IMR-90 (cell line): ENCODE data around the gene ITGB2. TPM values are rescaled to one million over a fixed set of nuclear protein-coding genes. Genes with fewer than 3 reads are reported as not detected.

ENCODE experiments used
- ATAC-seq: fragments of 200-7000 bp; cut with Tn5 transposase; 2 replicates; pipeline ENCODE4 v1.9.1; 2020; ENCODE audit warnings: low read depth, mild to moderate bottlenecking, moderate library complexity
- BruUV-seq: library from RNA; stranded (reverse); fragments of 400-500 nt; replicated peaks from 2 replicates; lab custom pipeline; 2021; lab: Mats Ljungman, UMichigan
- CTCF ChIA-PET: fragments of 300-600 bp; formaldehyde crosslinking; extraction: SDS; loops from one replicate; lab custom pipeline; 2021; ENCODE audit warnings: antibody characterized with exemption; lab: Yijun Ruan, JAX
- POLR2A ChIA-PET: fragments of 300-600 bp; sonication (Branson Sonifier 250); formaldehyde crosslinking; loops from one replicate; lab custom pipeline; 2022; ENCODE audit warnings: antibody characterized with exemption; ENCODE audit not compliant: unreplicated experiment; lab: Charles Lee
- DNase-seq: peaks from one replicate; pipeline ENCODE4 v3.0.0; 2013
- H2AFZ ChIP-seq: replicated peaks from 2 replicates; pipeline ENCODE3; 2013; ENCODE audit warnings: low read length, mild to moderate bottlenecking; ENCODE audit not compliant: poor library complexity
- H2AK5ac ChIP-seq: 2 replicates; pipeline ENCODE4 v1.6.1; 2013; ENCODE audit warnings: low read depth, low read length, inconsistent platforms
- H2AK9ac ChIP-seq: replicated peaks from 2 replicates; pipeline ENCODE3; 2013; ENCODE audit warnings: mild to moderate bottlenecking, low read depth, low read length, moderate library complexity; ENCODE audit not compliant: poor library complexity
- H2BK120ac ChIP-seq: 2 replicates; pipeline ENCODE4 v1.6.1; 2013; ENCODE audit warnings: low read depth, low read length, inconsistent platforms
- H2BK15ac ChIP-seq: 3 replicates; pipeline ENCODE4 v1.6.1; 2013; ENCODE audit warnings: low read depth, low read length, inconsistent platforms
- H2BK20ac ChIP-seq: 2 replicates; pipeline ENCODE4 v1.6.1; 2013; ENCODE audit warnings: low read depth, mild to moderate bottlenecking, inconsistent platforms, low read length, moderate library complexity
- H2BK5ac ChIP-seq: 2 replicates; pipeline ENCODE4 v1.6.1; 2013; ENCODE audit warnings: mild to moderate bottlenecking, low read depth, low read length, inconsistent platforms; ENCODE audit not compliant: poor library complexity, severe bottlenecking
- H3K14ac ChIP-seq: replicated peaks from 2 replicates; pipeline ENCODE4 v1.6.1; 2013; ENCODE audit warnings: low read depth, low read length, inconsistent platforms
- H3K18ac ChIP-seq: 2 replicates; pipeline ENCODE4 v1.6.1; 2013; ENCODE audit warnings: low read depth, low read length, control low read depth
- H3K23ac ChIP-seq: 2 replicates; pipeline ENCODE4 v1.6.1; 2013; ENCODE audit warnings: low read depth, low read length, inconsistent platforms
- H3K27ac ChIP-seq: 2 replicates; pipeline ENCODE4 v1.5.1; 2013; ENCODE audit warnings: mild to moderate bottlenecking, control low read depth, low read length; ENCODE audit not compliant: insufficient read depth
- H3K27me3 ChIP-seq: 2 replicates; pipeline ENCODE4 v1.6.1; 2013; ENCODE audit warnings: low read length; ENCODE audit not compliant: control insufficient read depth, insufficient read depth
- H3K36me3 ChIP-seq: 2 replicates; pipeline ENCODE4 v1.6.1; 2013; ENCODE audit warnings: low read length, mixed read lengths; ENCODE audit not compliant: control insufficient read depth, insufficient read depth
- H3K4ac ChIP-seq: 2 replicates; pipeline ENCODE4 v1.6.1; 2013; ENCODE audit warnings: low read depth, low read length, inconsistent platforms
- H3K4me1 ChIP-seq: 2 replicates; pipeline ENCODE4 v1.6.1; 2013; ENCODE audit warnings: low read length, mixed read lengths; ENCODE audit not compliant: control insufficient read depth, insufficient read depth
- H3K4me2 ChIP-seq: 2 replicates; pipeline ENCODE4 v1.6.1; 2013; ENCODE audit warnings: low read depth, mild to moderate bottlenecking, control low read depth, low read length, moderate library complexity
- H3K4me3 ChIP-seq: 2 replicates; pipeline ENCODE4 v1.5.1; 2013; ENCODE audit warnings: low read depth, mild to moderate bottlenecking, control low read depth, low read length, moderate library complexity; ENCODE audit not compliant: insufficient read depth
- H3K56ac ChIP-seq: 2 replicates; pipeline ENCODE4 v1.6.1; 2013; ENCODE audit warnings: low read length, inconsistent platforms; ENCODE audit not compliant: insufficient read depth; ENCODE audit errors: extremely low read depth
- H3K79me1 ChIP-seq, 2 experiments: 2 replicates each; pipeline ENCODE4 v1.6.1; 2013; ENCODE audit warnings: low read length in 2 of 2, inconsistent platforms in 1 of 2, low read depth in 1 of 2
- H3K9ac ChIP-seq: 2 replicates; pipeline ENCODE4 v1.6.1; 2013; ENCODE audit warnings: low read depth, low read length, control low read depth
- H3K9me1 ChIP-seq: 2 replicates; pipeline ENCODE4 v1.6.1; 2013; ENCODE audit warnings: low read length, inconsistent platforms; ENCODE audit not compliant: insufficient read depth
- H3K9me3 ChIP-seq: 2 replicates; pipeline ENCODE4 v1.6.1; 2013; ENCODE audit warnings: low read length; ENCODE audit not compliant: control insufficient read depth, insufficient read depth
- H4K20me1 ChIP-seq: 2 replicates; pipeline ENCODE4 v1.6.1; 2013; ENCODE audit warnings: low read length, inconsistent platforms; ENCODE audit not compliant: insufficient read depth
- H4K5ac ChIP-seq: 2 replicates; pipeline ENCODE4 v1.6.1; 2013; ENCODE audit warnings: mild to moderate bottlenecking, low read depth, low read length, control low read depth
- H4K8ac ChIP-seq, 2 experiments: 2 replicates each; pipeline ENCODE4 v1.6.1; 2013; ENCODE audit warnings: low read depth in 2 of 2, low read length in 2 of 2, control low read depth in 1 of 2, inconsistent platforms in 1 of 2
- H4K91ac ChIP-seq: 2 replicates; pipeline ENCODE4 v1.6.1; 2013; ENCODE audit warnings: low read depth, low read length, inconsistent platforms; ENCODE audit not compliant: insufficient read depth
- CEBPB ChIP-seq: IDR thresholded peaks from 2 replicates; pipeline ENCODE4 v1.6.1; 2012; ENCODE audit warnings: low read depth, low read length, improper control_type of control experiment
- MAFK ChIP-seq: IDR thresholded peaks from 2 replicates; pipeline ENCODE4 v1.6.1; 2012; ENCODE audit warnings: low read depth, low read length, improper control_type of control experiment
- SMC3 ChIP-seq: fragments of 150-350 bp; IDR thresholded peaks from 2 replicates; pipeline ENCODE4 v1.6.1; 2016; ENCODE audit warnings: low read depth, mild to moderate bottlenecking, antibody characterized with exemption, low read length, moderate library complexity
- WGBS, 2 experiments: methylation state at CpG; one replicate each; pipeline versions ENCODE4 v1.1.5 to v1.1.7; 2013; ENCODE audit warnings: missing lambda C conversion rate in 2 of 2; ENCODE audit not compliant: insufficient read length in 1 of 2; ENCODE audit errors: extremely low coverage in 2 of 2; 5-methylcytosine and 5-hydroxymethylcytosine counted together
- dilution Hi-C: fragments of 300-500 bp; cut with HindIII; formaldehyde crosslinking; loops from one replicate; pipeline ENCODE4 v1.14.3; 2018; ENCODE audit warnings: low sequenced_read_pairs; ENCODE audit not compliant: unreplicated experiment
- in situ Hi-C: fragments of 300-500 bp; cut with MboI; formaldehyde crosslinking; loops from 3 replicates; pipeline ENCODE4 v1.14.3; 2019; ENCODE audit warnings: low sequenced_read_pairs, inconsistent platforms, mixed read lengths
- intact Hi-C: fragments of 100-400 bp; cut with micrococcal nuclease; formaldehyde crosslinking; loops from 2 replicates; pipeline ENCODE4 v1.10.0; 2022
- polyA plus RNA-seq, 3 experiments: library from polyadenylated mRNA; depleted of rRNA; stranded (reverse); fragments of >200 nt; gene quantifications; 2 replicates each; pipeline ENCODE4 v1.2.3, GENCODE V29; 2012; ENCODE audit warnings: low replicate concordance in 1 of 3
- total RNA-seq: library from RNA; depleted of rRNA; stranded (reverse); fragments of >200 nt; gene quantifications from 2 replicates; pipeline ENCODE4 v1.2.3, GENCODE V29; 2012

Gene ITGB2
- total and polyA plus RNA-seq, 2 of the 4 experiments (the other 2 are of a cell fraction), result 0.14 TPM; not detected in 1

- peaks cover 72% of the 10 kb centered on the region for H3K36me3 ChIP-seq
- intact Hi-C loops, result no loop called here
- WGBS, 2 experiments, result 95% methylated on average over 19 of the region's 31 CpGs; no CpG with 5 or more reads in 1 of the 2 experiments
- peaks cover 67% of the 10 kb centered on the region for H4K20me1 ChIP-seq
- no peak overlapping the region for H3K9ac ChIP-seq
- H2AK9ac ChIP-seq, result no peak overlapping the region
- no peak overlapping the region for H2BK5ac ChIP-seq
- no peak overlapping the region for H3K14ac ChIP-seq
- CTCF ChIA-PET, result no interaction called here
- ATAC-seq (no peak), DNase-seq (no peak)
- peaks cover 5% of the 10 kb centered on the region; the same call in 1 of the 2 replicates for H3K9me1 ChIP-seq
- no peak overlapping the region for H3K56ac ChIP-seq
- H4K91ac ChIP-seq, result no peak overlapping the region
- no peak overlapping the region for H4K5ac ChIP-seq
- in situ Hi-C loops, result no loop called here
- no peak overlapping the region for H3K4me2 ChIP-seq
- dilution Hi-C loops, result no loop called here
- H3K4me3 ChIP-seq, result no peak overlapping the region
- no peaks in the 10 kb centered on the region for H3K27me3 ChIP-seq
- no peak overlapping the region for H2AFZ ChIP-seq
- H2BK120ac ChIP-seq, result no peak overlapping the region
- H2AK5ac ChIP-seq, result no peak overlapping the region
- no peak overlapping the region for H2BK15ac ChIP-seq
- H3K4ac ChIP-seq, result no peak overlapping the region
- H4K8ac ChIP-seq, result no peak overlapping the region
- no peaks in the 10 kb centered on the region for H3K4me1 ChIP-seq
- no peak overlapping the region for H3K23ac ChIP-seq
- no peak overlapping the region for H3K27ac ChIP-seq
- no peaks in the 10 kb centered on the region for H3K9me3 ChIP-seq
- H3K79me1 ChIP-seq, result peaks cover 70 to 85% of the 10 kb centered on the region in 2 experiments
- no peak overlapping the region for H2BK20ac ChIP-seq
- no peak for TF ChIP-seq MAFK
- TF ChIP-seq SMC3, result no peak
- no peak for TF ChIP-seq CEBPB
- no peak overlapping the region for H3K18ac ChIP-seq
- POLR2A ChIA-PET, result no interaction called here
- BruUV-seq, result no TSS peak
Observed at GRCh38 chr21:44854664-44855446, 65.8 kb downstream of the ITGB2 start.
